ENCODE measurements around the gene GRIN2B.

Gene GRIN2B

GRCh38 chr12:13981296-13981962, at the start of gene GRIN2B:
Gene GRIN2B, minus strand, starts transcription at chr12:13981602. Its CDS starts 115,394 bp downstream, at chr12:13866208.
- H3K9me3 ChIP-seq (ENCODE audit: control insufficient read depth, insufficient read depth, low read length), result no peaks in the 10 kb centered on the region; the same call in 1 of the 2 replicates
- H3K4me3 ChIP-seq (ENCODE audit: low read length), result no peak within 1 kb of the TSS
- H3K27me3 ChIP-seq (ENCODE audit: control insufficient read depth, low read length), result peaks cover 5% of the 10 kb centered on the region

GRCh38 chr12:14026537-14026936, 45.1 kb upstream of the GRIN2B start:
- no peaks in the 10 kb centered on the region for H3K9me2 ChIP-seq (replicated peaks; ENCODE audit: control insufficient read depth, low read length)
- no peaks in the 10 kb centered on the region for H3K79me2 ChIP-seq (ENCODE audit: control insufficient read depth, low read length)
- no peak overlapping the region for H3K4me3 ChIP-seq (ENCODE audit: low read length)
- H4K20me1 ChIP-seq (ENCODE audit: control insufficient read depth, insufficient read depth, low read depth, low read length), result no peaks in the 10 kb centered on the region
- no peak overlapping the region for H3K27ac ChIP-seq (ENCODE audit: low read depth, low read length)
- no peak overlapping the region for H3K4me2 ChIP-seq (ENCODE audit: low read length)
- TF ChIP-seq CTCF (IDR thresholded peaks at IDR 0.05; ENCODE audit: low read depth, low read length, poor library complexity, severe bottlenecking) (no peak), EZH2phosphoT487 (IDR thresholded peaks at IDR 0.05; ENCODE audit: borderline replicate concordance, low read length) (no peak)
- H3K9me3 ChIP-seq (ENCODE audit: control insufficient read depth, insufficient read depth, low read length), result no peaks in the 10 kb centered on the region
- H3K27me3 ChIP-seq (ENCODE audit: control insufficient read depth, low read length), result no peaks in the 10 kb centered on the region
- no peaks in the 10 kb centered on the region for H3F3A ChIP-seq (ENCODE audit: control insufficient read depth, insufficient read depth)
- H3K4me1 ChIP-seq (ENCODE audit: control insufficient read depth, low read length), result no peaks in the 10 kb centered on the region
- H3K36me3 ChIP-seq (ENCODE audit: control insufficient read depth, low read length), result no peaks in the 10 kb centered on the region

More at GRCh38 chr12:13981296-13981962, at the start of gene GRIN2B:
- H3K9me2 ChIP-seq (replicated peaks; ENCODE audit: control insufficient read depth, low read length), result no peaks in the 10 kb centered on the region; the same call in 1 of the 2 replicates
- H3K4me2 ChIP-seq (ENCODE audit: low read length), result no peak within 1 kb of the TSS
- no peaks in the 10 kb centered on the region for H3K79me2 ChIP-seq (ENCODE audit: control insufficient read depth, low read length)
- no peaks in the 10 kb centered on the region for H4K20me1 ChIP-seq (ENCODE audit: control insufficient read depth, insufficient read depth, low read depth, low read length)
- H3K36me3 ChIP-seq (ENCODE audit: control insufficient read depth, low read length), result no peaks in the 10 kb centered on the region
- no peaks in the 10 kb centered on the region for H3F3A ChIP-seq (ENCODE audit: control insufficient read depth, insufficient read depth)
- TF ChIP-seq CTCF (IDR thresholded peaks at IDR 0.05; ENCODE audit: low read depth, low read length, poor library complexity, severe bottlenecking) (no peak), EZH2phosphoT487 (IDR thresholded peaks at IDR 0.05; ENCODE audit: borderline replicate concordance, low read length) (no peak)
- H3K27ac ChIP-seq (ENCODE audit: low read depth, low read length), result no peak within 1 kb of the TSS
- H3K4me1 ChIP-seq (ENCODE audit: control insufficient read depth, low read length), result no peaks in the 10 kb centered on the region

- Histone ChIP-seq H3K27ac (ENCODE audit: low read depth, low read length) (no peak overlapping the region), H3K9me2 (replicated peaks; ENCODE audit: control insufficient read depth, low read length) (no peaks in the 10 kb centered on the region), H4K20me1 (ENCODE audit: control insufficient read depth, insufficient read depth, low read depth, low read length) (no peaks in the 10 kb centered on the region), H3K27me3 (ENCODE audit: control insufficient read depth, low read length) (no peaks in the 10 kb centered on the region), H3F3A (ENCODE audit: control insufficient read depth, insufficient read depth) (no peaks in the 10 kb centered on the region), H3K4me3 (ENCODE audit: low read length) (no peak overlapping the region), H3K4me1 (ENCODE audit: control insufficient read depth, low read length) (no peaks in the 10 kb centered on the region), H3K79me2 (ENCODE audit: control insufficient read depth, low read length) (no peaks in the 10 kb centered on the region), H3K9me3 (ENCODE audit: control insufficient read depth, insufficient read depth, low read length) (no peaks in the 10 kb centered on the region), H3K36me3 (ENCODE audit: control insufficient read depth, low read length) (no peaks in the 10 kb centered on the region), H3K4me2 (ENCODE audit: low read length) (no peak overlapping the region)
- no peak for TF ChIP-seq CTCF (IDR thresholded peaks at IDR 0.05; ENCODE audit: low read depth, low read length, poor library complexity, severe bottlenecking)
- no peak for TF ChIP-seq EZH2phosphoT487 (IDR thresholded peaks at IDR 0.05; ENCODE audit: borderline replicate concordance, low read length)
Measured at GRCh38 chr12:14024591-14024990, 43.2 kb upstream of the GRIN2B start.

Data from DOHH2 (cell line).